Right lobe of liver (tissue), 4 donors: ENCODE results near the gene GPM6B.

Source experiments
- CTCF ChIP-seq, 4 donors: fragments of 200-600 bp in 3 of 4; fragments of 450-650 bp in 1 of 4; IDR thresholded peaks; one replicate each; pipeline versions ENCODE4 v1.5.1 to v1.8.0; 2016 to 2022; ENCODE audit warnings: antibody characterized with exemption in 4 of 4, mild to moderate bottlenecking in 2 of 4
- POLR2A ChIP-seq: fragments of 450-650 bp; IDR thresholded peaks from one replicate; pipeline ENCODE4 v1.6.1; 2017; ENCODE audit warnings: antibody characterized with exemption, mild to moderate bottlenecking
- donor health status: DM: no; HTN: no; CAD: no.
- donor health status: DM: no; HTN: no; CAD: no.
- donor health status: DM: no; HTN: yes; CAD: no.

GRCh38 chrX:13826770-13827169 lies 9.9 kb upstream of the GPM6B start:
- TF ChIP-seq CTCF (IDR thresholded peaks at IDR 0.05) (no peak), POLR2A (no peak)
